Measurements from ENCODE around the gene XYLT2. TPM values are rescaled to one million over a fixed set of nuclear protein-coding genes. Genes with fewer than 3 reads are reported as not detected.

Gene XYLT2
- total and polyA plus RNA-seq, 2 experiments from 2014 or later: 18.3 to 26.8 TPM

DNA sequence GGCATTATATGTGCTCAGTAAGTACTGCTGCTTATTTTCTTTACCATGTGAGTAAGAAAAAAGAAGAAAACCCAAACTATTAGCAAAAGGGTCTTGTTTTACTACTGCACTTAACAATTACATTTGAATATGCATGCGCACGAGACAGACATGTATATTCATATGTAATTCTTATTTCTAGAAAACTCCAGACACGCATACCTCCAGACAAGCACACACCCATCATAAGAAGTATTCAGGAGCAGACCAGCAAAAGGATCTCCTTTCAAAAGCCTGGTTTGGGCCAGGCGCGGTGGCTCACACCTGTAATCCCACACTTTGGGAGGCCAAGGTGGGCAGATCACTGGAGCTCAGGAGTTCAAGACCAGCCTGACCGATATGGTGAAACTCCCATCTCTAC, 43.6 kb downstream of the XYLT2 start:
- H3K4me1 ChIP-seq (ENCODE audit: insufficient read depth): no peaks in the 10 kb centered on the region
- H3K79me2 ChIP-seq: peaks cover 18% of the 10 kb centered on the region
- H3K9me3 ChIP-seq (ENCODE audit: low read depth): no peaks in the 10 kb centered on the region
- H3K9me2 ChIP-seq (replicated peaks; ENCODE audit: insufficient read depth): no peaks in the 10 kb centered on the region
- H3K4me2 ChIP-seq: no peak overlapping the region
- no peak for DNase-seq (ENCODE audit: low spot score)
- no peaks in the 10 kb centered on the region for H3K27me3 ChIP-seq
- TF ChIP-seq EZH2 (IDR thresholded peaks at IDR 0.05; ENCODE audit: borderline replicate concordance) (no peak), EZH2phosphoT487 (IDR thresholded peaks at IDR 0.05; ENCODE audit: low read depth, severe bottlenecking, unreplicated experiment) (no peak)
- TF ChIP-seq, protein P1, sequence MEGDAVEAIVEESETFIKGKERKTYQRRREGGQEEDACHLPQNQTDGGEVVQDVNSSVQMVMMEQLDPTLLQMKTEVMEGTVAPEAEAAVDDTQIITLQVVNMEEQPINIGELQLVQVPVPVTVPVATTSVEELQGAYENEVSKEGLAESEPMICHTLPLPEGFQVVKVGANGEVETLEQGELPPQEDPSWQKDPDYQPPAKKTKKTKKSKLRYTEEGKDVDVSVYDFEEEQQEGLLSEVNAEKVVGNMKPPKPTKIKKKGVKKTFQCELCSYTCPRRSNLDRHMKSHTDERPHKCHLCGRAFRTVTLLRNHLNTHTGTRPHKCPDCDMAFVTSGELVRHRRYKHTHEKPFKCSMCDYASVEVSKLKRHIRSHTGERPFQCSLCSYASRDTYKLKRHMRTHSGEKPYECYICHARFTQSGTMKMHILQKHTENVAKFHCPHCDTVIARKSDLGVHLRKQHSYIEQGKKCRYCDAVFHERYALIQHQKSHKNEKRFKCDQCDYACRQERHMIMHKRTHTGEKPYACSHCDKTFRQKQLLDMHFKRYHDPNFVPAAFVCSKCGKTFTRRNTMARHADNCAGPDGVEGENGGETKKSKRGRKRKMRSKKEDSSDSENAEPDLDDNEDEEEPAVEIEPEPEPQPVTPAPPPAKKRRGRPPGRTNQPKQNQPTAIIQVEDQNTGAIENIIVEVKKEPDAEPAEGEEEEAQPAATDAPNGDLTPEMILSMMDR (IDR thresholded peaks at IDR 0.05; ENCODE audit: poor library complexity): no peak
- H3K27ac ChIP-seq: no peak overlapping the region
- peaks cover 5% of the 10 kb centered on the region for H4K20me1 ChIP-seq (ENCODE audit: insufficient read depth, poor library complexity, severe bottlenecking)
- no peak overlapping the region for H3K4me3 ChIP-seq
- H3K36me3 ChIP-seq (replicated peaks; ENCODE audit: insufficient read depth, low read depth): peaks cover 5% of the 10 kb centered on the region
- WGBS (ENCODE audit: low lambda C conversion rate, missing lambda C conversion rate): over 99% methylated on average over 6 of the region's 6 CpGs
- no peak overlapping the region for H2AFZ ChIP-seq

GRCh38 chr17:50392621-50393020, 46.7 kb downstream of the XYLT2 start:
- Histone ChIP-seq H3K27ac (no peak overlapping the region), H3K9me2 (replicated peaks; ENCODE audit: insufficient read depth) (no peaks in the 10 kb centered on the region), H4K20me1 (ENCODE audit: insufficient read depth, poor library complexity, severe bottlenecking) (peaks cover 24% of the 10 kb centered on the region), H3K9me3 (ENCODE audit: low read depth) (no peaks in the 10 kb centered on the region), H3K4me3 (no peak overlapping the region), H3K36me3 (replicated peaks; ENCODE audit: insufficient read depth, low read depth) (peaks cover 3% of the 10 kb centered on the region), H3K4me2 (no peak overlapping the region), H2AFZ (no peak overlapping the region), H3K27me3 (no peaks in the 10 kb centered on the region), H3K79me2 (peaks cover 46% of the 10 kb centered on the region), H3K4me1 (ENCODE audit: insufficient read depth) (peaks cover 12% of the 10 kb centered on the region)
- TF ChIP-seq EZH2 (IDR thresholded peaks at IDR 0.05; ENCODE audit: borderline replicate concordance) (no peak), EZH2phosphoT487 (IDR thresholded peaks at IDR 0.05; ENCODE audit: low read depth, severe bottlenecking, unreplicated experiment) (no peak)
- TF ChIP-seq, protein P1 (IDR thresholded peaks at IDR 0.05; ENCODE audit: poor library complexity): no peak
- 94% methylated on average over 6 of the region's 6 CpGs for WGBS (ENCODE audit: low lambda C conversion rate, missing lambda C conversion rate)
- DNase-seq (ENCODE audit: low spot score): no peak

DNA sequence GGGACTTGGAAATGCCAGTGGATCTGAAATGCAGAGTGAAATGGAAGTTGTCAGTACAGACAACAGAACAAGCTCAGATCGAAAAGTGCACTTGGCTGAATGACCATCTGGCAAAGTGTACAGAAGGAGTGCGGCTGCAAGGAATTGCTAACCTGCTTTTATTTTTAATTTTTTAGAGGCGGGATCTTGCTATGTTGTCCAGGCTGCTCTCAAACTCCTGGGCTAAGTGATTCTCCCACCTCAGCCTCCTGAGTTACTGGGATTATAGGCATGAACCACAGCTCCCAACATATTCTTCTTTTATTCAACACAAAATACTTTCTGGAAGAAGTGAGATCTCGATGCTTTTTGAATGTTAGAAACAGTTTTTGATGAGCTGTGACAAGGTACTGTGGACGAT, 47.8 kb downstream of the XYLT2 start:
- no peak for DNase-seq (ENCODE audit: low spot score)
- H3K4me1 ChIP-seq (ENCODE audit: insufficient read depth): peaks cover 12% of the 10 kb centered on the region
- no peaks in the 10 kb centered on the region for H3K36me3 ChIP-seq (replicated peaks; ENCODE audit: insufficient read depth, low read depth)
- H3K9me3 ChIP-seq (ENCODE audit: low read depth): no peaks in the 10 kb centered on the region
- no peak overlapping the region for H2AFZ ChIP-seq
- WGBS (ENCODE audit: low lambda C conversion rate, missing lambda C conversion rate): 96% methylated on average over 5 of the region's 5 CpGs
- H3K4me3 ChIP-seq: no peak overlapping the region
- no peak for TF ChIP-seq EZH2 (IDR thresholded peaks at IDR 0.05; ENCODE audit: borderline replicate concordance)
- TF ChIP-seq, protein P1 (IDR thresholded peaks at IDR 0.05; ENCODE audit: poor library complexity): no peak
- TF ChIP-seq EZH2phosphoT487 (IDR thresholded peaks at IDR 0.05; ENCODE audit: low read depth, severe bottlenecking, unreplicated experiment): no peak
- H3K79me2 ChIP-seq: peaks cover 46% of the 10 kb centered on the region
- peaks cover 24% of the 10 kb centered on the region for H4K20me1 ChIP-seq (ENCODE audit: insufficient read depth, poor library complexity, severe bottlenecking)
- no peaks in the 10 kb centered on the region for H3K27me3 ChIP-seq
- H3K9me2 ChIP-seq (replicated peaks; ENCODE audit: insufficient read depth): no peaks in the 10 kb centered on the region
- H3K27ac ChIP-seq: no peak overlapping the region
- H3K4me2 ChIP-seq: no peak overlapping the region

GRCh38 chr17:50394711-50395110, 48.8 kb downstream of the XYLT2 start:
- WGBS (ENCODE audit: low lambda C conversion rate, missing lambda C conversion rate): 57% methylated on average over 3 of the region's 3 CpGs
- no peaks in the 10 kb centered on the region for H3K36me3 ChIP-seq (replicated peaks; ENCODE audit: insufficient read depth, low read depth)

More at GRCh38 chr17:50394711-50395110, 48.8 kb downstream of the XYLT2 start:
- Histone ChIP-seq H3K27ac (no peak overlapping the region), H3K9me3 (ENCODE audit: low read depth) (no peaks in the 10 kb centered on the region), H3K79me2 (peaks cover 44% of the 10 kb centered on the region), H3K4me1 (ENCODE audit: insufficient read depth) (peaks cover 12% of the 10 kb centered on the region), H4K20me1 (ENCODE audit: insufficient read depth, poor library complexity, severe bottlenecking) (peaks cover 20% of the 10 kb centered on the region), H3K4me3 (no peak overlapping the region), H3K27me3 (no peaks in the 10 kb centered on the region), H2AFZ (no peak overlapping the region), H3K9me2 (replicated peaks; ENCODE audit: insufficient read depth) (no peaks in the 10 kb centered on the region), H3K4me2 (peak overlapping the region; percentile 87)
- TF ChIP-seq, protein P1 (IDR thresholded peaks at IDR 0.05; ENCODE audit: poor library complexity): no peak
- no peak for DNase-seq (ENCODE audit: low spot score)
